ENCODE measurements around the gene GCK.

The GCK gene

DNA sequence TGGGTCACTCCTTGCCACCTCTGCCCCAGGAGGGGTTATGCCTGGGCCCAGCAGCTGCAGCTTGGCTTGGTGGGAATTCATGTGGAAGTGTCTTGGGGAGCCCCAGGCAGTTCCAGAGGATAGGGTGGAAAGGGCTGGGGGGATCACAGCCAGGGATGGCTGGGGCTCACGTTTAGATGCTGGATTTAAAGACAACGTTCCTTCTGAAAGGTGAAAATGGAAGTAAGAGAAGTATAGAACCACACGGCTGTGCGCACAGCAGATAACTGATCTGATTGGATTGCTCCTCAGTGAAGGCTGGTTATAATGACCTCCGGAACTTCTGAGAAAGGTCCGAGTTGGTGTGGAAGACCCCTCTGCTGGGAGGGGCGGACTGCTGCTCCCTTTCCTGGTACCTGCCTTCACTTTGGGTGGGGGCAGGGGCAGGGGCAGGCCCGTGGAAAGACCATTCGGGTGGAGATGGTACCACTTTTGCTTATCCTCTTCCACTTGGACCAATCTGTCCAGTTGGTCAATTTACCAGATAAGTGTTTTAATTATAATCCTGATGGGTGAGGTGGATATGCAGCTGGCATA is 40.2 kb downstream of the GCK start:
- no peak for DNase-seq
- Mint-ChIP-seq H3K4me3 (no peak overlapping the region), H3K27me3 (peaks cover 12% of the 10 kb centered on the region), H3K9me3 (no peaks in the 10 kb centered on the region), H3K4me1 (peaks cover 16% of the 10 kb centered on the region), H3K27ac (no peak overlapping the region)
- ATAC-seq, result no peak

DNA sequence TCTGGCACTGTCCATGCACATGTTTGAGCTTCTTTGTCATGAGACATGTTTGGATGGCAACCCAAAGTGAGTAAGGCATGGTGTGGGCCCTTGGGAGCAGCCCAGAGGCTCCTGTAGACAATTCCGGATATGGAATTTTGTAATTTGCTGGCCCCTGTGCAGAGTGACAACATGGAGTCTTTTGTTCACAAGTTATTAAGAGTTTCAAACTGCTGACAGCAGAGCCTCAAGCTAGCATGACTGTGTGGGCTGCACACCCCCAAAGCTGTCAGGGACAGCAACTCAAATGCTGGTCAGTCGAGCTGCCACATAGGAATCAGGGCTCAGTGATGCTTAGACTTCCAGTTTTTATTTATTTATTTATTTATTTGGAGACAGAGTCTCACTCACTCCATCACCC is 41.1 kb downstream of the GCK start:
- DNase-seq (no peak), ATAC-seq (no peak)
- peaks cover 12% of the 10 kb centered on the region for H3K27me3 Mint-ChIP-seq
- no peak overlapping the region for H3K4me3 Mint-ChIP-seq
- H3K27ac Mint-ChIP-seq, result no peak overlapping the region
- no peaks in the 10 kb centered on the region for H3K9me3 Mint-ChIP-seq
- peaks cover 16% of the 10 kb centered on the region for H3K4me1 Mint-ChIP-seq

GRCh38 chr7:44147026-44147991 is 41.9 kb downstream of the GCK start:
- Mint-ChIP-seq H3K4me3 (no peak overlapping the region), H3K27ac (no peak overlapping the region), H3K27me3 (peaks cover 12% of the 10 kb centered on the region), H3K9me3 (no peaks in the 10 kb centered on the region), H3K4me1 (peaks cover 16% of the 10 kb centered on the region)
- ATAC-seq (no peak), DNase-seq (no peak)

GRCh38 chr7:44145969-44146911 is 43.0 kb downstream of the GCK start:
- peaks cover 16% of the 10 kb centered on the region for H3K4me1 Mint-ChIP-seq
- peaks cover 12% of the 10 kb centered on the region for H3K27me3 Mint-ChIP-seq
- no peak overlapping the region for H3K27ac Mint-ChIP-seq
- ATAC-seq (peak; percentile 65), DNase-seq (peak; percentile 32 to 39)
- peak overlapping the region; percentile 66 to 80 for H3K4me3 Mint-ChIP-seq
- H3K9me3 Mint-ChIP-seq, result no peaks in the 10 kb centered on the region

GRCh38 chr7:44145479-44145968 is 43.7 kb downstream of the GCK start:
- peak; percentile 62 for ATAC-seq
- peak overlapping the region; percentile 66 to 80 for H3K4me3 Mint-ChIP-seq
- no peaks in the 10 kb centered on the region for H3K9me3 Mint-ChIP-seq
- DNase-seq, result peak; percentile 52 to 56
- H3K27ac Mint-ChIP-seq, result peak overlapping the region in 1 of 2 donors; percentile 48
- H3K27me3 Mint-ChIP-seq, result peaks cover 12% of the 10 kb centered on the region
- H3K4me1 Mint-ChIP-seq, result peaks cover 16% of the 10 kb centered on the region

GRCh38 chr7:44144968-44145478 is 44.2 kb downstream of the GCK start:
- Mint-ChIP-seq H3K4me3 (peak overlapping the region; percentile 66 to 80), H3K27ac (peak overlapping the region in 1 of 2 donors; percentile 48), H3K9me3 (no peaks in the 10 kb centered on the region), H3K4me1 (peaks cover 16% of the 10 kb centered on the region), H3K27me3 (peaks cover 12% of the 10 kb centered on the region)
- ATAC-seq, result no peak
- no peak for DNase-seq

DNA sequence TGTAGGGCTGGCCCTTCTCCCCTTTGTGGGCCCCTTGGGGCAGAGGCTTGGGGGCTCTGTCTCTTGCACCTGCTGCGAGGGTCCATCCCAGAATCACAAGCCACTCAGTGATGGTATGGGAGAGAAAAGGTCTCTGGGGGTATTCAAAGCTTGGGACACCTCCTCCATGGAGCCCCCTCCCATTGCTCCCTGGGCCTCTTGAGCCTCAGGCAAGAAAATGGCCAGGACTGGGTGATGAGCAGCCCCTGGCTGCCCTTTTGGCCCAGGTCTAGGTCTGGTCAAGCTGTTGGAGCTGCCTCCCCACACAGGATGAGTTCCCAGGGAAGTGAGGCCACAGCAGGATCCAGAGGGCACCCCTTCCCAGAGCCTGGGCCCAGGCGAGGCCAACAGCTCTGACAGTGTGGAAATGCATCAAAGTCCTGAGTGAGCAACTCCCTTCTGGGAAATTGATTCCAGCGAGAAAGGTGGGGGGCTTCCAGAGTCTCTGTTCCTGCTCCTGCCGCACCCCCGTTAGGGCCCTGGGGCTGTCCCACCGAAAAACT is 44.7 kb downstream of the GCK start:
- Mint-ChIP-seq H3K27ac (no peak overlapping the region), H3K27me3 (peaks cover 12% of the 10 kb centered on the region), H3K4me3 (peak overlapping the region in 1 of 2 donors; percentile 13), H3K4me1 (peaks cover 16% of the 10 kb centered on the region), H3K9me3 (no peaks in the 10 kb centered on the region)
- DNase-seq (peak in 1 of 2 donors; percentile 5), ATAC-seq (no peak)

DNA sequence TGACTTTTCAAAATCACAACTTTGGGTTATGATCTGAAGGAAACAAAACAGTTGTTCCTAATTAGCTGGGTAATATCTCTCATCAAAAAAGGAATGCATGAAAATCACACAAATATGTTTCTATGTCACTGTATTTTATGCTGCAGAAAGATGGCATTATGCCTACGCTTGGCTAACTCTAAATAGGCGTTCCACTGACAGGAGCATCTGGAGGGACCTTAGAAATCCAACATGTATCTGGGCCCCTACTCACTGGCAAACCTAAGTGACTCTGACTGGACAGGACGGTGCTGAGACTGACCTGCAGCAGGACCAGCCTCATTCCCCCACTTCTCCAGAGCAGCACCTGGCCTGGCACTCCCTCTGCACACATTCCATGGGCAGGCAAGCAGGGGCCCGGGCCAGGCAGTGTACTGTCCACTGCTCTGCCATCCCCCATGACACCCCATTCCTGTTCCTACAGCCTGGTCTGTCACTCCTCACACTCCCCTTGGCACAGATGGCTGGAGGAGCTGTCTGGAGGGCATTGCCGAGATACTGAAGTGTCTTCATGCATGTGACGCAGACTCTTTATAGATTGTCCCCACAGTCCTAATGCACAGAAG is 45.5 kb downstream of the GCK start:
- DNase-seq (no peak), ATAC-seq (no peak)
- Mint-ChIP-seq H3K9me3 (no peaks in the 10 kb centered on the region), H3K27me3 (peaks cover 12% of the 10 kb centered on the region), H3K4me3 (no peak overlapping the region), H3K27ac (no peak overlapping the region), H3K4me1 (peaks cover 16% of the 10 kb centered on the region)

DNA sequence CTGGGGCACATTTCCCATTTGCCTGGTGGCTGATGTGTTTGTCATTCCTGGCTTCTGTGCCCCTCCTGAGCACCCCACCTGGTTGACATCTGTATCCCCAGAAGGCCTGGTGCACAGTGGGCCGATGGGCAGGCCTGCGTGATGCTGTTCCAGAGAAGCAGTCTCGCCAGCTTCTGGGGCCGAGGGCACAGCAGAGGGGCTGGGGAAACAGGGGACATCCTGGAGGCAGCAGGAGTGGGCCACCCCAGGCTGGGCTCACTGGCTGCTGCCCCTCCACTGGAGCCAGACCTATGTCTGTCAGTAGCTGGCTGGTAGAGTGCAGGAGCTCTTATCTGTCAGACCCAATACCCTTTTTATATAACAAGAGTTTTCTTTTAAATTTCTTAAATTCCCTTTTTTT is 47.2 kb downstream of the GCK start:
- H3K4me3 Mint-ChIP-seq, result no peak overlapping the region
- ATAC-seq, result no peak
- no peaks in the 10 kb centered on the region for H3K9me3 Mint-ChIP-seq
- peaks cover 16% of the 10 kb centered on the region for H3K4me1 Mint-ChIP-seq
- DNase-seq, result no peak
- H3K27me3 Mint-ChIP-seq, result peaks cover 12% of the 10 kb centered on the region
- no peak overlapping the region for H3K27ac Mint-ChIP-seq

- ATAC-seq (no peak), DNase-seq (no peak)
- Mint-ChIP-seq H3K4me3 (no peak within 1 kb of the TSS), H3K4me1 (peaks cover 13% of the 10 kb centered on the region), H3K27ac (peak within 1 kb of the TSS; percentile 49 to 65), H3K9me3 (no peaks in the 10 kb centered on the region), H3K27me3 (peaks cover 12% of the 10 kb centered on the region)
Observed at GRCh38 chr7:44141221-44141850, 47.9 kb downstream of the GCK start, which contains the start of gene MYL7. Gene MYL7, minus strand, starts transcription at chr7:44141332. Its CDS starts 27 bp downstream, at chr7:44141305.

DNA sequence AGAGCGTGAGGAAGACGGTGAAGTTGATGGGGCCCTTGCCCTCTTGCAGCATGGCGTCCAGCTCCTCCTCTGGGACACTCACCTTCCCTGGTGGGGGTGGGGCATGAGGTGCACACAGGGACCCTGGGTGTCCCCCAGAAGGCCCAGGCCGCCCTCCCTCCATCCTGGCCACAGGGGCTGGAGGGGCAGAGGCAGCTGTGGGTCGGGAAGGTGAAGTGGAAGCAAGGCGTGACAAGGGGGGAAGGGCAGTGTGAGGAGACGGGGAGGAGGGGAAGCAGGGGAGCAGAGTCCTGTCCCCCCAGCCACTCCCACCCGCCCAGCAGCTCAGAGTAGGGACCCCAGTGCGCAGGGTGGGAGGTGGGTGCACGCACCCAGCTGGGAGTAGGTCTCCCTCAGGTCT is 48.9 kb downstream of the GCK start:
- ATAC-seq, result peak; percentile 31
- H3K4me3 Mint-ChIP-seq, result no peak overlapping the region
- DNase-seq, result no peak
- H3K27ac Mint-ChIP-seq, result no peak overlapping the region
- H3K27me3 Mint-ChIP-seq, result peaks cover 7% of the 10 kb centered on the region
- peaks cover 6% of the 10 kb centered on the region for H3K4me1 Mint-ChIP-seq
- no peaks in the 10 kb centered on the region for H3K9me3 Mint-ChIP-seq

DNA sequence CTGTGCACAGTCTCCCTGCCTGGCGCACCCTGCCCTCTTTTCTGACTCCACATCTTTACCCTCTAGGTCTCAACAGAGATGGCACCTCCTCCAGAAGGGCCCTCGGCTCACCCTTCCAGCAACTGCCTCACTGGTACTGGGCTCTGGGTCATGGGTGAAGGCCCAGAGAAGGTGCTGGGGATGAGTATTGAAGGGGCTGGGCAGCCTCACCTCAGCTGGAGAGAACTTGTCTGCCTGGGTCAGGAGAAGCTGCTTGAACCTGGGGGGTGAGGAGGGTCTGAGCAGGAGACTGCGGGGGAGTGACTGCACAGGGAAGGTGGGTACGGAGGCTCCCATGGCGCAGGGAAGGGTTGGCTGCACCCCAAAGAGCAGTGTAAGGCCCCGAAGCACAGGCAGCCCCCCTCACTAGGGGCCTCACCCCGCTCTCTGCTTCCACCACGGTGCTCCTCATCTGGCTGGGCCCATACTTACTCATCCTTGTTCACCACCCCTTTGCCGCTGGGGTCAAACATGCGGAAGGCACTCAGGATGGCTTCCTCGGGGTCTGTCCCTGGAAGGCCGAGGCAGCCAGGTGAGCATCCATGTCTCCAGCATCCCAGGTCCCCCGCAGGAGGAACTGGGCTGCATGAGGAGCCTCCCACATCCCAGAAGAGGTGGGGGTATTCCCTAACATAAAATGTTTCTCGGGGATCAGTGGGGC is 49.8 kb downstream of the GCK start:
- H3K4me1 Mint-ChIP-seq, result no peaks in the 10 kb centered on the region
- ATAC-seq, result no peak
- no peaks in the 10 kb centered on the region for H3K9me3 Mint-ChIP-seq
- DNase-seq, result no peak
- H3K4me3 Mint-ChIP-seq, result no peak overlapping the region
- no peaks in the 10 kb centered on the region for H3K27me3 Mint-ChIP-seq
- peak overlapping the region in 1 of 2 donors; percentile 71 for H3K27ac Mint-ChIP-seq

GRCh38 chr7:44138698-44139097 is 50.5 kb downstream of the GCK start:
- DNase-seq (no peak), ATAC-seq (no peak)
- Mint-ChIP-seq H3K27me3 (no peaks in the 10 kb centered on the region), H3K4me3 (no peak overlapping the region), H3K27ac (no peak overlapping the region), H3K4me1 (no peaks in the 10 kb centered on the region), H3K9me3 (no peaks in the 10 kb centered on the region)

GRCh38 chr7:44136731-44137130 is 52.5 kb downstream of the GCK start:
- Mint-ChIP-seq H3K4me1 (no peaks in the 10 kb centered on the region), H3K4me3 (no peak overlapping the region), H3K9me3 (no peaks in the 10 kb centered on the region), H3K27ac (no peak overlapping the region), H3K27me3 (no peaks in the 10 kb centered on the region)
- DNase-seq (no peak), ATAC-seq (no peak)
